ENCODE data around the gene AWAT1. TPM values are rescaled to one million over a fixed set of nuclear protein-coding genes. Genes with fewer than 3 reads are reported as not detected.
"Not testable (repeated sequence)": the region's sequence is repeated elsewhere in the genome, so short reads cannot be mapped to it uniquely, and the experiment has no call there.

The AWAT1 gene
- total RNA-seq (2014; rRNA removed; shearing (Covaris generic)), result not detected in 2 replicates

DNA sequence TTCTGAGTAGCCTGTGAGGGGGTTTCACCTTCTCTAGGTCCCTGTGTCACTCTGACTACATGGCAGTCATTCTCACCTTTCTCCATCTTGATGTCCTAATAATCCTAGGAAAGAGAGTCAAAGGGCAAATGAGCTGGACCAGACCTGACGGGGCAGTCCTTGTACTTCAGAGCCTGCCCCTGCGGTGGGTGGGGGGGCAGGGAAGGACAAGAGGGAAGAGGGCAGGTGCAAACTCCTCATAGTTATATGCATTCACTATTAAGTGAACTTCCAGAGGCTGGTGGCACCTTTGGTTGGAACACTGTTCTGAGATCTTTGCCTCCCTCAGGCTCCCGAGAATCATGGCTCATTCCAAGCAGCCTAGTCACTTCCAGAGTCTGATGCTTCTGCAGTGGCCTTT, at the start of gene AWAT1:
Gene AWAT1, plus strand, starts transcription at position 301 of the 400 bp plus-strand sequence. Its CDS starts 41 bp downstream, at position 342.
- DNase-seq (ENCODE audit: low spot score), result no peak

DNA sequence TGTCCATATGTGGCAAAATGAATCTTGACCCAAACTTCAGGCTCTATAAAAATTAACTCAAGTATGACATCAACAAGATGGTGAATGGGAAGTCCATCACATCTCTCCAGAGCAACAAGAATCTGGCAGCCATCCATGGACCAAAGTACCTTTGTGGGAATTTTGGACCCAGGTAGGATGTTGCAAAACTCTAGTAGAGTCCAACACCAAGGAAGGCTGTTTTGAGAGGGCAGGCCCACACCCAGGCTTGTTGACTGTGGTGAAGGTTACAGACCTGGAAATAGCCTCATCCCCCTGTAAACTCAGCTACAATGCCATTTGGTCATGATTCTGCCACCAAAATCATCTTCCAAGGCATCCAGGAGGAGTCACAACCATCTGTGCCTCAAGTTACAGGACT, 44.2 kb upstream of the AWAT1 start:
- no peak for DNase-seq (ENCODE audit: low spot score)

DNA sequence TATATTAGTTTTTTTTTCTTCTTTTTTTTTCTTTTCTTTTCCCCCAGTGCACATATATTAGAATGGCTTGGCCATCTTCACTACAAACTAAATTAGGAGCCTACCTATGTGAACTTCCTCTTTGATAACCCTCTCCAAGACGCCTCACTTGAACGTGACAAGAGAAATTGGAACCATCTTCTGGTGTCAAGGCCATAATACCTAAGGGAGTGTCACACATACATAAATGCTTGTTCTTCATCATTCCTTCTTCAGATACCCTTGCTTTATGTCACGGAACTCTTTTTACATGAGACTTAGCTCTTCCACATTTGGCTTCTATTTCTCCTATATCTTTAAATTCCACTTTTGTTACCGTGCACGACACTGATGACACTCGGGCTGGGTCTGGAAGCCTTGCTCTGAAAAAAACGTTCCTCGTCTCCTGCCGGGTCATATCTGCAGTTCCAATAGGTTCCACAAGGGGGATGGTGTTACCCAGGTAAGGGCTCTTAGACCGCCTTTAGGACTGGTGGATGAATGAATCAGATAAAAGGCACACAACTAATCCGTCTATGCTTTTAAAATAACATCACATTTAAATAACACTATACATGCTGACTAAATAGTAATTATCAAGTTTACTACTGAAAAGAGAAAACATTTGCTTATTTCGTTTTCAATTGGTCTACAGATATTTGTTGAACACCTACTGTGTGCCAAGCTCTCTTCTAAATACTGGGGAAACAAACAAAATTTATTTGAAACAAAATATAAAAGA, 37.3 kb upstream of the AWAT1 start:
- peak; percentile 78 for DNase-seq (ENCODE audit: low spot score)

DNA sequence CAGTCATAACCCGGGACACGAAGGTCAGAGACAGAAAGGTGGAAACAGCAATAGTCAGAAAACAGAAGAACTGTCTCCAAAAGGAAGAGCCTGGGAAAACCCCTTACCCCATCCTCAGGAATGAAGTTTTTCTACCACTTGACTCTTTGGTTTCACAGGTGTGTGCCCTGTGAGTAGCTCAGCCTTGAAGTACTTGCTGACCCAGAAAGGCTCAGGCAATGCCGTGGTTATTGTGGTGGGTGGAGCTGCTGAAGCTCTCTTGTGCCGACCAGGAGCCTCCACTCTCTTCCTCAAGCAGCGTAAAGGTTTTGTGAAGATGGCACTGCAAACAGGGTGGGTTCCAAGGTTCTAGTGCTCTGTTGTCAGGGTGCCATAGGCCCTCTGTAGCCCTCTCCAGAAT, 32.7 kb upstream of the AWAT1 start:
- DNase-seq (ENCODE audit: low spot score), result no peak

DNA sequence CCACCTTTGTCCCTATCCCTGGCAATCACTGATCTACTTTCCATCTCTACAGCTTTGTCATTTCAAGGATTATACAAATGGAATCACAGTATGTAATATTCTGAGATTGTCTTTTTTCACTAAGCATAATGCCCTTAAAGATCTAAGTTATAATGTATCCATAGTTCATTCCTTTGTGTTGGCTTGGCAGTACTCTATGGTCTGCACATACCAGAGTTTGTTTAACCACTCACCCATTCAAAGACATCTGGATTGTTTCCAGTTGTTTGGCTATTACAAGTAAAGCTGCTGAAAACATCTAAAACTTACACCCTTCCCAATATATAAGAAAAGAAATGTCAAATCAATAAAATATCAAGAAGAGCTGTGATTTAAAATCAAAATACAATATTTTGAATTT, 26.0 kb upstream of the AWAT1 start:
- DNase-seq (ENCODE audit: low spot score), result no peak

DNA sequence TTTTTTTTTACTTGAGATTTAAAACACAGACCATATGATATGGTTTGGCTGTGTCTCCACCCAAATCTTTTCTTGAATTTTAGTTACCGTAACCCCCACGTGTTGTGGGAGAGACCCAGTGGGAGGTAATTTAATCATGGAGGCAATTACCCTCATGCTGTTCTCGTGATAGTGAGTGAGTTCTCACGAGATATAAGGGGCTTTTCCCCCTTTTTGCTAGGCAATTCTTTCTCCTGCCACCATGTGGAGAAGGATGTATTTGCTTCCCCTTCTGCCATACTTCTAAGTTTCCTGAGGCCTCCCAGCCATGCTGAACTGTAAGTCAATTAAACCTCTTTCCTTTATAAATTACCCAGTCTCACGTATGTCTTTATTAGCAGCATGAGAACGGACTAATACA, 24.9 kb upstream of the AWAT1 start:
- not testable (repeated sequence) for DNase-seq (ENCODE audit: low spot score)

DNA sequence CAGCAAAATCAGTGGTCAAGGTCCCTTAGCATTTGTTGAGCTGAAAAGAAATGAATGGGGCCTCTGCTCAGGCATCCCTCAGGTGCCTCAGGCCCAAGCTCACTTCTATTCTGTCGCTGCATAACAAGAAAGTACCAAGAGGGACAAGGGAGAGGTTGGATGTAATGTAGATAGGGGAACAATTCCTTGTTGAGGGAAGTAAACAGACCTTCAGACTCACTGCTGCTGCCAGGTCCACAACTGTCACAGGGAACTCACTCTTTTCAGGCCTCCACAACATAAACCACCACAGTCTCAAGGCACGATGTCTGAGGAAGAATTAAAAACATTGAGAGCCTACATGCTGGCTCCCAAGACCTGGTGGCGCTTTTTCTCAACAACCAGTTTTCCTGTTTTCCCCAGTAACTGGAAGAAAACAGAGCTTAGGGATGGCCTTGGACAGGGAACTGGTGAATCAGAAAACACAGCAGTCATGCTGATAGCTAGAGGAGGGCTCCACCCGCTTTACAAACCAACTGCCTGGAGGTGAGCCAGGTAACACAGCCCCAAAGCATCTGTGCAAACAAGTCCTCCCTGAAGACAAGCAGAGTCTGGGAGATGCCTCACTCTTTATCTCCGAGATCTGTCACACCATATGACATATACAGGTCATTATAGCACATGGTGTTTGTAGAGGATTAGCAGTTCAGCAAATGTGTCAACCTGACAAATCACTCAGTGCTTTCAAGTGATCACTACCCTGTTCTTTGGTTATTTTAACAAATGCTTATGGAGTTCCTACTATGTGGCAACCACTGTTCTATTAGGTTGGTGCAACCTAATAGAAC, 14.3 kb upstream of the AWAT1 start:
- peak; percentile 77 for DNase-seq (ENCODE audit: low spot score)

DNA sequence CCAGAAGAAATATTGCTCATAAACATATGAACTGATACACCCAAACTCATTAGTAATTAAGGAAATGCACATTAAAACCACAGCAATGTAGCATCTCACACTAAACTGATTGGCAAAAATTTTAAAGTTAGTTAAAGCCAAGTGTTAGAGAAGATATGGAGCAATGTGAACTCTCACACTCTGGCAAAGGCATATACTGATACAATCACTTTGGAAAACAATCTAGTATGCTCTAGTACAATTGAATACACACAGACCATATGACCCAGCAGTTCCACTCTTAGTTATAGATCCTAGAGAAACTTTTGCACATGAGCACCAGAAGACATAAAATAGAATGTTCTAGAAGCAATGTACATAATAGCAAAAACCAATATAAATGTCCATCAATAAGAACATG, 8.4 kb upstream of the AWAT1 start:
- DNase-seq (ENCODE audit: low spot score), result no peak

DNA sequence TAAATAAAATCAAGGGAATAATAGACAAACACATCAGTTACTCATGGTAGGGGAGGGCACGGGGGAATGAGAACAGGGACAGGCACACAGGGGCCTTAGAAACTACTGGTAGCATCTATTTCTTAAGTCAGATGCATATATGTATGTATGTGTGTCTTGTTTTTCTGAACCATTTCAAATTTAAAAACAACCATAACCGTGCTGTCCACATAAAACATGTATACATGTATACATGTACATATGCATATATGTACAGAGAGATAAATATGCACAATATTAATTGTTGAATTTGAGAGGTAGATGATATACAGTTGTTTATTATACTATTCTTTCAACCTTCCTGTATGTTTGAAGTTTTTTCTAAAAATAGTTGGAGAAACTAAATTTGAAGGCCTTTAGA, 7.8 kb upstream of the AWAT1 start:
- no peak for DNase-seq (ENCODE audit: low spot score)

DNA sequence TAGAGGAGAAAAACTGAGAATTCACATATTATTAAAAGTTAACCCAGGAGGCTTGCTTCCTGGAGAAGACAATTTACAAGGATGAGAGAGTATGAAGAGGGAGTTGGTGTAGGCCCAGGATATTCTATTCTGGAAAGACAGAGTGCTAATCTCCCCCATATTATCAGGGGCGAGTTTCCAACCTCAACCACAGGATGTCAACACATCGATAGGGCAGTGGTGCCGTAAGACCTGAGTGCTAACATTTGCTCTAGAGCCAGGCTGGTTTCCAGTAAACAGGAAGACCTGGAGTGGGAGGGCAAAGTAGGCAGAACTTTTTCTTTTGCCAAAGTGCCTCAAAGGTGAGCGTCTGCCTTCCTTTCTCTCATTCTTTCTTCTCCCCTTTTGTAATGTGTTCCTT, 2.8 kb upstream of the AWAT1 start:
- no peak for DNase-seq (ENCODE audit: low spot score)

DNA sequence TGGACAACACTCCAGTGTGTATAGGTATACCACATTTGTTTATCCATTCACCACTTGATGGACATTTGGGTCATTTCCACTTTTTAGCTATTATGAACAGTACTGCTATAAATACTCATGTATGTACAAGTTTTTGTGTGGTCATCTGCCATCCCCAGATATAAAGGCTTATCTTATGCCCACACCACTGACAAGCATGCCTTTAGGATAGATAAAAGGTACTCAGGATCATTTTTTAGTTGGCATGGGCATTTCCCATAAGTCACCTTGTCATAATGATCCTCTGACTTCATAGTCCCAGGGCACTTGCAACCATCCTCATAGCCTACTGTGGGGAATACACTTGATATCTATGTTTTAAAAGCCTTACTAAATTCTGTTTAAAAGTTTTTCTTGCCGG, 6.3 kb downstream of the AWAT1 start:
- no peak for DNase-seq (ENCODE audit: low spot score)

DNA sequence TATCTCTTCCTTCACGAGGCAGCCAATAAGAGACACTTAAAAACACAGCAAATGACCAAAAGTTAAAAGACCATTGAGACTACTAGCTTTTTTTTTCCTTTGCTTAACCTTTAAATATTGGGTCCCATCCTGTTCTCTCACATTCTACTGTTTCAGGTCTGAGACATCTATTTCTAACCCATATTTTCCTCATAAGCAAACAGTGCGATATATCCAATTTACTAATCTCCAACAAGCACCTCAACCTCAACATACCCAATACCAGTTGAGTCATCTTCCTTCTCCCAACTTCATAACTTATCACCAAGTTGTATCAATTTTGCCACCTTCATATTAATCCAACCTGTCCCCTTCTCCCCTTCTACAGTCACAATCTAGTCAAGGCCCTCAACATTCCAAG, 7.0 kb downstream of the AWAT1 start:
- no peak for DNase-seq (ENCODE audit: low spot score)

DNA sequence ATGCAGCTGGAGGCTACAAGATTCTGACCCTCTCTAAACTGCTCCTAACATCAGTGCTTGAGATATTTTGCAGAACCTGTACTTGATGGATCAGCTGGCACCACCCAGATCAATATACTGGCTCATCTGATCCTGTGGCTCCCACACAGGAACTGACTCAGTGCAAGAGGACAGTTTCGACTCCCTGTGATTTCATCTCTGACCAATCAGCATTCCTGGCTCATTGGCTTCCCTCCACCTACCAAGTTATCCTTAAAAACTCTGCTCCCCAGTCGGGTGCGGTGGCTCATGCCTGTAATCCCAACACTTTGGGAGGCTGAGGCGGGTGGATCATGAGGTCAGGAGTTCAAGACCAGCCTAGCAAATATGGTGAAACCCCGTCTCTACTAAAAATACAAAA, 9.1 kb downstream of the AWAT1 start:
- not testable (repeated sequence) for DNase-seq (ENCODE audit: low spot score)

DNA sequence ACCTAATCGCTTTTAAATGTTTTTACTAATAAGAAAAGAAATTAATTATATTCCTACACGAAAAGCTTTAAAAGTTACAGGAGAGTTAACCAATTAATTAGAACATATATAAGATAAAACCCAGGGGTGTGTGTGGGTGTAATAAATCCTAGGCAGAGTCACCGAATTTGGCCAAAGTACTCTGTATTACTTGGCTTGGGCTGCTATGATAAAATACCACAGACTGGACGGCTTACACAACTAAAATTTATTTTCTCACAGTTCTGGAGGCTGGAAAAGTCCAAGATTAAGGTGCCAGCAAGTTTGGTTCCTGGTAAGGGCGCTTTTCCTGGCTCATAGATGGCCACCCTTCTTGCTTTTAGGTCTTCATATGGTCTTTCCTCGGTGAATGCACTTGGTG, 10.4 kb downstream of the AWAT1 start:
- no peak for DNase-seq (ENCODE audit: low spot score)

DNA sequence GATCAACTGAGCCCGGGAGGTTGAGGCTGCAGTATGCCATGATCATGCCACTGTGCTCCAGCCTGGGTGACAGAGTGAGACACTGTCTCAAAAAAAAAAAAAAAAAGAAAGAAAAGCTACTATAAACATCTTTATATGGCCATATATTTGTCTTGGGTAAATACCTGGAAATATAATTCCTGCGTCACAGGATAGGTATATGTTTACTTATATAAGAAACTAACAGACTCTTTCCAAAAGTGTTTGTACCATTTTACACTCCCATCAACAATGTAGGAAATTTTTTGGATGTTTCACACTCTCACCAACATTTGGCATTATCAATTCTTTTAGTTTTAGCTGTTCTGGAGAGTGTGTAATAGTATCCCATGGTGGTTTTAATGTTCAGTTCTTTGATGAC, 12.8 kb downstream of the AWAT1 start:
- no peak for DNase-seq (ENCODE audit: low spot score)

DNA sequence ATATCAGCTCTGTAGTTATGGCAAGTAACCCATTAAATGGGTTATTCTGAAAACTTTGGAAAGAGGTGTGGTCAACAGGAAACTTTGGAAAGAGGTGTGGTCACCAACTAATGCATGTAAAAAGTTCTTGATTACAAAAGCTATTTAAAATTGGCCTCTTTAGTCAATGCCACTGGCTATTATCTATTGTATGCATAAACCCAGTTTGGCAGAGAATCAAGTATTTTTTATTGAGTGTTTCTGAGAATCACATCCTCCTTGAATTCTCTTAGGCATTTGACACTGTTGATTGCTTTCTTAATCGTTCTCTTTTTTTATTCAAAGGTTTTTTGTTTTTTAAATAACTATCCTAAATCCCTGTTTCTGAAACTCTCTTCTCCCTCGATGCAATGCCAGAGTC, 18.0 kb downstream of the AWAT1 start:
- DNase-seq (ENCODE audit: low spot score), result no peak

DNA sequence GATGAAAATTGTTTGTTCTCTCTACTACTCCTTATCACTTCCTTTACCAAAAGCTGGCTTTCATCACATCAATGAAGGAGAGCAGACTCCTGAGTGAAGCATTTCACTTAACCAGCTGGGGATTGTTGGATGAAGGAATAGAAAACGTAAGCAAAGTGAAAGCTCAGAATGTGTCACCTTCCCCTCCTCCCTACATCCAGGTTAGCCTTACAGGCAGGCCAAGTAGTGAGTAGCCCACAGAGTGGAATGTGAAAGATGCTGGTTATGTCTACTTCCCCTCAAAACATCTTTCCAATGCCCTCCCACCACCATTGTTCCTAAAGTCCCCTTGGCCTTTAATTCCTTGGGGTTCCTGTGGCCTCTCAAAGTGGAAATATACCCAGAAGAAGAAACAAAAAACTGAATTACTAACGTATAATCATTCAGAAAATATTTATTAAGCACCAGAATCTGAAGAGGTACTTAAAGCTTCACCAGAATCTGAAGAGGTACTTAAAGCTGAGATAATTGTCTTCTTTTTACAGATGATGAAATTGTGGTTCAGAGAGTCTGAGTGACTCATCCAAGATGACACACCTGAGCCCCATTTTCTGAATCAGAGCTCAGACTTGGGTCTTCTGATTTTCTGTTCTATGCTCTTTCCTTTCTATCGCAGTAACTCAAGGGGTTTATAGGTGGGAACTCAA, 19.1 kb downstream of the AWAT1 start:
- DNase-seq (ENCODE audit: low spot score), result peak; percentile 33

DNA sequence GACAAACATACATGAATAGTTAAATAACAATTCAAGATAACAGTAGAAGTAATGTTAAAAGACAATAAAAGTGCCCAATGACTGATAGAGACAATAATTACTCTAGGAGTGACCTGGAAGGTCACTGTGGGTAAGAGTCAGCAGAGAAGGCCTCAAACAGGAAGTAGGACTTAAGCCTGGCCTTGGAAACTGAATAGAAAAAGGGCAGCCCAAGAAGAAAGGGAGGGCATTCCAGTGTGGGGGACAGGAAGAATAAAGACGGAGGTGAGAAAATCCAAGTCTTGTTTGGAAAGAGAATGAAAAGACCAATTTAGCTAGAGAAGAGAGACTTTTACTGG, 19.6 kb downstream of the AWAT1 start:
- DNase-seq (ENCODE audit: low spot score), result peak; percentile 41

DNA sequence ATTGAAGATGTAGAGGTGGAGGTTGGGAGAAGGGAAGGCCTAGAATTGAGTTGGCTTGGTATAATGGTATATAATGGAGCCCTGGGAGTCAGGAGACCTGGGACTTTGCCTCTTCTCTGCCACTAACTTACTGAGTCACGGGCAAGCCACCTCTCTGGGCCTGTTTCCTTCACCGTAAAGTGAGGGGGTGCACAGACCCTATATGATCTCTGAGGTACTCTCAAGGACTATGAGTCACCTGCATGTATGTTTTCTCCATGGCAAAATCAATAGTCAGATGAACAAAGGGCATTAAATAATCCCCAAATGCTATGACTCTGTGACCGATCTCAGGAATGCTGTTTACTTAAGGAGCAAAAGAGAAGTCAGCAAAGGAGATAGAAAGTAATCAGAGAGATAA, 20.5 kb downstream of the AWAT1 start:
- DNase-seq (ENCODE audit: low spot score), result peak; percentile 63

DNA sequence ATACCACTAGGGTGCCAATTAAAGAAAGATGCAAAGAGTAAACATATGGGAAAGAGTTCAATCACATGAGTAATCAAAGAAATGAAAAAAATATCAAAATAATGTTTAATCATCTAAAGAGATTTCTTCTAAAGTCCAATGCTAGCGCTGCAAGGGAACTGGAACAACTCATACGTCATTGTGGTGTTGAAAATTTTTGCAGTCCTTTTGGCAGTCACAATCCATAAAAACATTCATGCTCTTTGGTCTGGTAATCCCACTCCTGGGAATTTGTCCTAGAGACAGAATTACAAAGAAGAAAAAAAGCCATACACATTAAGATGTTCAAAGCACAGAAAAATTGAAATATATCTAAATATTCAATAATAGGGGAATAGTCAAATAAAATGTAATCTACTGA, 21.0 kb downstream of the AWAT1 start:
- peak; percentile 5 for DNase-seq (ENCODE audit: low spot score)

DNA sequence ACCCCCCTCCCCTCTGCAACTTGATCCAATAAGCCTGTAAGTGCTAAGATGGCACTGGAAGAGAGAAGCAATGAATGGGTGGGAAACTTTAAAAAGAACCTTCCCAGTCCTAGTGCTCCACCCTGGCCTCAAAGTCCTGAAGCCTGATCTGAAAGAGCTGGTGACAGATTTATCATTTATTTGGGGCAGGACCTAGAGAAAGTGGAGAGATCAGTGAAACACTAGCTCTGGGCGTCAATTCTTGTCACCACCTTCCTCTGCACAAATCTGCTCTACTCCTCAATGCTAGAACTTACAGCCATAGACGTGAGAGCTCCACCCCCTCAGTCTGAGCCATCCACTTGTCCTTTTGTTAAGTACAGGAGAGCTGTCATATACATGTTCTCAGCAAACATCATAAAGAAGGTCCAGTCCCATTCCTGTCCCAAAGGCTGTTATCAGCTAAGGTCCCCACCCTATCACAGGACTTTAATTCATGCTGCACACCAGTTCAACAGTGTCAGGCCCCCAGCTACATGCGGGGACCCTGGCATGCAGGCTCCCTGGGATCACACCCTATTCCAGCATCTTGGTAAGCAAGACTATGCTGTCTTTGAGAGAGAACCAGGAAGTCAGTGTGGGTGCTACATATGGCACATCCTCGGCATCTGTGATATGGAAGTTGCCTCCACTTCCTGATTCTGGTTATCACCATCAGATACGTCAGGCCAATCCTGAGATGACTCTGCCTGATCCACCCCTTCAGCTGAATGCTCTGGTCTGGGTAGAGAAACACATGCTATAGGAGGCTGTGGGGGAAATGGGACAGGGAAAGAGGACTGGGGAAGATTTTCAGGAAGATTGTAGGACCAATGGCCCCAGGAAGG, 23.2 kb downstream of the AWAT1 start:
- DNase-seq (ENCODE audit: low spot score), result no peak

DNA sequence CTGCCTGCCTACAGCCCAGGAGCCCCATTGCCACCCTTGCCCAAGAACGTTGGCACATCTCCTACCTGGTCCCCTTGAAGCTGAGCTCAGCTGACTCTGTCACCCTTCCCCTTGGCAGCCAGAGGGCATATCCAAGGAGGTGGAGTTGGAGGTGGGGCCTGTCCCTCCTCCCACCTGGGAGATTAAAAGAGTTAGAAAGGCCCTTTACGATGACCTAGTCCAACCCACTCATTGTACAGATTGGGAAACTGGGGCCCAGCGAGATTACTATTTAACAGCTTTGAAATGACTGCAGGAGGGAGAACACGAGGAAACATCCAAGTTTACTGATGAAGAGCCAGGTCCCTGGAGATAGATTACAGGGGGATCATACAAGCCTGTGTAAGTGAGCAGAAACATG, 25.6 kb downstream of the AWAT1 start, which contains the start of gene P2RY4:
Gene P2RY4, minus strand, starts transcription at position 101 of the 400 bp plus-strand sequence. CDS start 580 bp downstream, outside the sequence.
- no peak for DNase-seq (ENCODE audit: low spot score)

All from HT-29 (cell line).